ENCODE measurements around the gene IGFBP2.
"Not testable (repeated sequence)": the region's sequence is repeated elsewhere in the genome, so short reads cannot be mapped to it uniquely, and the experiment has no call there.

Gene IGFBP2

GRCh38 chr2:216632952-216633615 lies at the start of gene IGFBP2:
Gene IGFBP2 (plus strand): TSS chr2:216633420. CDS start chr2:216633524, 104 bp downstream.
- DNase-seq (ENCODE audit: low read depth), result no peak

- no peak for DNase-seq (ENCODE audit: low read depth)
Measured at GRCh38 chr2:216583606-216584005, 49.6 kb upstream of the IGFBP2 start.

- no peak for DNase-seq (ENCODE audit: low read depth)
Measured at GRCh38 chr2:216584112-216584511, 49.1 kb upstream of the IGFBP2 start.

GRCh38 chr2:216585441-216585840 lies 47.8 kb upstream of the IGFBP2 start:
- DNase-seq (ENCODE audit: low read depth), result no peak

- DNase-seq (ENCODE audit: low read depth), result no peak
Measured at GRCh38 chr2:216588861-216589710, 44.1 kb upstream of the IGFBP2 start.

- no peak for DNase-seq (ENCODE audit: low read depth)
Measured at GRCh38 chr2:216589791-216590190, 43.4 kb upstream of the IGFBP2 start.

GRCh38 chr2:216590780-216591179 lies 42.4 kb upstream of the IGFBP2 start:
- DNase-seq (ENCODE audit: low read depth), result no peak

GRCh38 chr2:216591480-216591879 lies 41.7 kb upstream of the IGFBP2 start:
- DNase-seq (ENCODE audit: low read depth), result no peak

GRCh38 chr2:216594081-216594480 lies 39.1 kb upstream of the IGFBP2 start:
- no peak for DNase-seq (ENCODE audit: low read depth)

GRCh38 chr2:216596236-216596979 lies 36.8 kb upstream of the IGFBP2 start:
- DNase-seq (ENCODE audit: low read depth), result no peak

- no peak for DNase-seq (ENCODE audit: low read depth)
Measured at GRCh38 chr2:216596980-216597509, 36.2 kb upstream of the IGFBP2 start.

- not testable (repeated sequence) for DNase-seq (ENCODE audit: low read depth)
Measured at GRCh38 chr2:216597825-216598224, 35.4 kb upstream of the IGFBP2 start.

GRCh38 chr2:216601632-216602409 lies 31.4 kb upstream of the IGFBP2 start:
- DNase-seq (ENCODE audit: low read depth), result no peak

GRCh38 chr2:216603010-216603883 lies 30.0 kb upstream of the IGFBP2 start:
- no peak for DNase-seq (ENCODE audit: low read depth)

GRCh38 chr2:216603884-216604245 lies 29.4 kb upstream of the IGFBP2 start:
- no peak for DNase-seq (ENCODE audit: low read depth)

GRCh38 chr2:216604458-216604857 lies 28.8 kb upstream of the IGFBP2 start:
- no peak for DNase-seq (ENCODE audit: low read depth)

GRCh38 chr2:216606551-216607276 lies 26.5 kb upstream of the IGFBP2 start:
- DNase-seq (ENCODE audit: low read depth), result no peak

- no peak for DNase-seq (ENCODE audit: low read depth)
Measured at GRCh38 chr2:216607277-216607560, 26.0 kb upstream of the IGFBP2 start.

GRCh38 chr2:216608525-216608924 lies 24.7 kb upstream of the IGFBP2 start:
- DNase-seq (ENCODE audit: low read depth), result no peak
